T-helper 1 cell treated with Interleukin-12 subunit alpha and Interleukin-12 subunit beta and Interleukin-4 antibody, amounts not matched to agents 30 μg/mL and 1 μg/mL, for 36 hours (primary cell): Measurements from ENCODE around the gene CALCOCO2.

Experiments
- H3K27ac Mint-ChIP-seq: one replicate; pipeline ENCODE4 v1.8.0; 2021; ENCODE audit warnings: mild to moderate bottlenecking, mixed read lengths
- H3K27me3 Mint-ChIP-seq: one replicate; pipeline ENCODE4 v1.8.0; 2021; ENCODE audit warnings: low read depth, mixed read lengths
- H3K36me3 Mint-ChIP-seq: one replicate; pipeline ENCODE4 v1.8.0; 2021; ENCODE audit warnings: low read depth, mixed read lengths
- H3K4me1 Mint-ChIP-seq: one replicate; pipeline ENCODE4 v1.8.0; 2021; ENCODE audit warnings: low read depth, mixed read lengths
- H3K4me3 Mint-ChIP-seq: one replicate; pipeline ENCODE4 v1.8.0; 2021; ENCODE audit warnings: mild to moderate bottlenecking, moderate library complexity, mixed read lengths
- H3K9me3 Mint-ChIP-seq: one replicate; pipeline ENCODE4 v1.8.0; 2021; ENCODE audit warnings: mixed read lengths

CALCOCO2 gene

DNA sequence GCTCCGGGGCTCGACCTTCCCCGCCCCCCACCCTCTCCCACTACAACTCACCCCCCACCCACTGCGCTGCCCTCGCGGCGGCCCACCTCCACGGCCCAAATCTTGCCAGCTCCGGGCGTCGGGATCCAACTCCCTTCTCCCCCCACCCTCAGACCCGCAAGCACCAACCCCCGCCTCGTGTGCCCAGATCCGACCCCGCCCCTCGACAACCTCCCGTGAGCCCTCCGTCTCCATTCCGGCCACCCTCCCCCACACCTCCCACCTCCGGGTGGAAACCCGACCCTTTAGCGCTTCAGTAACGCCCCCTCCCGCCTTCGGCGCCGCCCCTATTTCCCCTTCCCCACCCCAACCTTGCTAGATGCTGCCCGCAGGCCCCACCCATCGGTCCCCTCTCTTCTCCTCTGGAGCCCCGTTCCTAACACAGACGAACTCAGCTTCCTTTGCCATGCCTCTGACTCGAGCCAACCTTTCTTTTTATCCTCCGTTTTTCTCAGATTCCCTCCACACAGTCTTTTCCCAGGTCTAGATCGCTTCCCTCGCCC lies 78.1 kb downstream of the CALCOCO2 start:
- peaks cover 52% of the 10 kb centered on the region for H3K4me1 Mint-ChIP-seq
- peak overlapping the region; percentile 95 for H3K27ac Mint-ChIP-seq
- H3K4me3 Mint-ChIP-seq: peak overlapping the region; percentile 97
- no peaks in the 10 kb centered on the region for H3K27me3 Mint-ChIP-seq
- no peaks in the 10 kb centered on the region for H3K9me3 Mint-ChIP-seq
- H3K36me3 Mint-ChIP-seq: peaks cover 39% of the 10 kb centered on the region

- Mint-ChIP-seq H3K4me1 (peaks cover 58% of the 10 kb centered on the region), H3K9me3 (no peaks in the 10 kb centered on the region), H3K27me3 (no peaks in the 10 kb centered on the region), H3K4me3 (peak overlapping the region; percentile 97), H3K27ac (peak overlapping the region; percentile 95), H3K36me3 (peaks cover 45% of the 10 kb centered on the region)
These were observed 78.9 kb downstream of the CALCOCO2 start for GRCh38 chr17:48909783-48910182.

DNA sequence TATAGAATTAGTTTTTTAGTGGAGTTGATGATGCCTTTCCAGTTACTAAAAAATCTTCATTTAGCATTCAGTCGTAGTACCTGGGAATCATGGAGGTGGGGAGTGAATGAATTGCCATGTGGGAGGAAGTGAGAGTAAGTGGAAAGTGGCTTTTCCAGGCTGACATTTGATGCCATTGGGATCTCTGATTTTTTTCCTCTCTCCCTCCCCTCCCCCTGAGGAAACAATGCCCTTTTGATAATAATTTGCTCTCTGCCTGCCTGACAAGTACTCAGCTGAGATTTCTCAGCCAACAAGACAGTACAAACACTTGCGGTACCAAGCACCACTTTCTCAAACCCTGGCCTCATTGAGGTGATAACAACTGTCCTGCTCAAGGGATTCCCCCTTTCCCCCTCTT lies 79.5 kb downstream of the CALCOCO2 start:
- Mint-ChIP-seq H3K4me1 (peaks cover 61% of the 10 kb centered on the region), H3K4me3 (peak overlapping the region; percentile 97), H3K27me3 (no peaks in the 10 kb centered on the region)

DNA sequence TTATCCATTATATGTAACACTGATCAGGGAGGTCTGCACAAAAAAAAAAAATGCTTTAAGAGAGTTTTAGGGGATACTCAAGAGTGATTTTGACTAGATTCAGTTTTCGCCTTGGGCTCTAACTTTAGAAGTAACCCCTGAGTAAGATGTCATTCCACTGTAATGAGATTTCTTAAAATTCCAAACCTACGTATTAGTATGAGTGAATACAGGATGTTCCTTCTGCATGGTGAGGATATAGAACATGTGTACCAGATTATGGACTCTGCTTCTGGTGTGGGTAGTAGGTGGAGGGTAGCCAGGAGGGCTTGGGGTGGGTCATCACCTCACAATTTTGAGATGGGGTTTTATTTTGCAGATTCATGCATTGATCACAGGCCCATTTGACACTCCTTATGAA lies 81.6 kb downstream of the CALCOCO2 start:
- H3K4me1 Mint-ChIP-seq: peaks cover 69% of the 10 kb centered on the region
- H3K4me3 Mint-ChIP-seq: no peak overlapping the region
- H3K27ac Mint-ChIP-seq: peak overlapping the region; percentile 37
- peaks cover 55% of the 10 kb centered on the region for H3K36me3 Mint-ChIP-seq
- H3K27me3 Mint-ChIP-seq: no peaks in the 10 kb centered on the region
- no peaks in the 10 kb centered on the region for H3K9me3 Mint-ChIP-seq

More for the DNA sequence above, 79.5 kb downstream of the CALCOCO2 start:
- H3K36me3 Mint-ChIP-seq: peaks cover 46% of the 10 kb centered on the region
- peak overlapping the region; percentile 52 for H3K27ac Mint-ChIP-seq
- no peaks in the 10 kb centered on the region for H3K9me3 Mint-ChIP-seq
